Fibroblast of lung (primary cell): ENCODE results near the gene KRTAP9-7. TPM values are rescaled to one million over a fixed set of nuclear protein-coding genes. Genes with fewer than 3 reads are reported as not detected.
A peak's percentile ranks its signal among the peaks of the same experiment; 100 is the strongest.

Experiments
- DNase-seq, 2 donors: peaks; one replicate each; pipeline versions ENCODE4 v3.0.0 to v3.0.0-alpha.2; 2010; ENCODE audit warnings: low read depth in 2 of 2
- H2AFZ ChIP-seq: 2 replicates; pipeline ENCODE4 v1.5.1; 2012; ENCODE audit warnings: low read length, control low read depth, inconsistent platforms
- H3K27ac ChIP-seq: 2 replicates; pipeline ENCODE4 v1.5.1; 2011; ENCODE audit warnings: low read length, control low read depth; ENCODE audit not compliant: insufficient read depth
- H3K27me3 ChIP-seq: 2 replicates; pipeline ENCODE4 v1.5.1; 2011; ENCODE audit warnings: mild to moderate bottlenecking, low read length; ENCODE audit not compliant: control insufficient read depth, insufficient read depth
- H3K36me3 ChIP-seq: 2 replicates; pipeline ENCODE4 v1.5.1; 2011; ENCODE audit warnings: low read length; ENCODE audit not compliant: control insufficient read depth, insufficient read depth
- H3K4me1 ChIP-seq: 2 replicates; pipeline ENCODE4 v1.5.1; 2011; ENCODE audit warnings: low read length; ENCODE audit not compliant: control insufficient read depth, insufficient read depth; ENCODE audit errors: extremely low read depth
- H3K4me2 ChIP-seq: 2 replicates; pipeline ENCODE4 v1.5.1; 2011; ENCODE audit warnings: low read length, control low read depth; ENCODE audit not compliant: insufficient read depth; ENCODE audit errors: extremely low read depth
- H3K4me3 ChIP-seq, 4 experiments: fragments of 200-600 bp in 1 of 4; sonication (generic) in 1 of 4; replicated peaks in 1 of 4; 2 replicates each; pipeline ENCODE4 v1.5.1; 2011 to 2016; ENCODE audit warnings: low read length in 4 of 4, low read depth in 3 of 4, mild to moderate bottlenecking in 3 of 4, control low read depth in 2 of 4, inconsistent platforms in 1 of 4, mixed read lengths in 1 of 4; ENCODE audit not compliant: insufficient read depth in 1 of 4; ENCODE audit errors: control extremely low read depth in 1 of 4
- H3K79me2 ChIP-seq: 2 replicates; pipeline ENCODE4 v1.5.1; 2012; ENCODE audit warnings: mild to moderate bottlenecking, low read length, inconsistent platforms; ENCODE audit not compliant: control insufficient read depth, insufficient read depth
- H3K9ac ChIP-seq: 2 replicates; pipeline ENCODE4 v1.5.1; 2011; ENCODE audit warnings: mild to moderate bottlenecking, low read length, control low read depth; ENCODE audit not compliant: insufficient read depth
- H3K9me3 ChIP-seq: 2 replicates; pipeline ENCODE4 v1.5.1; 2012; ENCODE audit warnings: low read depth, low read length; ENCODE audit not compliant: control insufficient read depth, insufficient read depth
- H4K20me1 ChIP-seq: 2 replicates; pipeline ENCODE4 v1.5.1; 2011; ENCODE audit warnings: low read length; ENCODE audit not compliant: control insufficient read depth, insufficient read depth; ENCODE audit errors: extremely low read depth
- CTCF ChIP-seq, 2 donors: IDR thresholded peaks in 1 of 2; conservative IDR thresholded peaks in 1 of 2; 1 replicate in 1 of 2; 2 replicates in 1 of 2; pipeline ENCODE4 v1.5.1; 2011 to 2012; ENCODE audit warnings: low read length in 2 of 2, control low read depth in 1 of 2, inconsistent platforms in 1 of 2, low read depth in 1 of 2, mild to moderate bottlenecking in 1 of 2
- EZH2 ChIP-seq: IDR thresholded peaks from 2 replicates; pipeline ENCODE4 v1.5.1; 2012; ENCODE audit warnings: low read length, control low read depth, mild to moderate bottlenecking; ENCODE audit errors: missing control alignments
- polyA plus RNA-seq, 2 donors: library from polyadenylated mRNA; depleted of rRNA in 1 of 2; stranded (reverse) in 1 of 2; unstranded in 1 of 2; fragments of >200 nt; gene quantifications; 2 replicates each; pipeline ENCODE4 v1.2.1, GENCODE V29; 2011 to 2012; ENCODE audit warnings: missing spikeins in 1 of 2
- total RNA-seq: library from RNA; depleted of rRNA; stranded (reverse); fragments of >200 nt; gene quantifications from 2 replicates; pipeline ENCODE4 v1.2.1, GENCODE V29; 2014

KRTAP9-7 gene
- total and polyA plus RNA-seq, 2 donors (not counting 1 experiment from before 2014, with no cell fraction given), result not detected

GRCh38 chr17:41271858-41272257 lies 3.6 kb upstream of the KRTAP9-7 start:
- Histone ChIP-seq H2AFZ (no peak overlapping the region), H3K9ac (no peak overlapping the region), H3K79me2 (no peaks in the 10 kb centered on the region), H3K9me3 (no peaks in the 10 kb centered on the region), H3K27ac (no peak overlapping the region), H3K36me3 (no peaks in the 10 kb centered on the region), H3K4me2 (no peak overlapping the region), H3K27me3 (no peaks in the 10 kb centered on the region), H3K4me3 (no peak overlapping the region), H4K20me1 (no peaks in the 10 kb centered on the region), H3K4me1 (no peaks in the 10 kb centered on the region)
- TF ChIP-seq EZH2 (no peak), CTCF (conservative IDR thresholded peaks at IDR 0.05 in 1 of 2, IDR thresholded peaks at IDR 0.05 in 1 of 2; ENCODE audit: low read depth in 1 of 2, low read length in 2 of 2) (no peak)
- no peak for DNase-seq

GRCh38 chr17:41278176-41278955 lies 2.9 kb downstream of the KRTAP9-7 start:
- no peaks in the 10 kb centered on the region for H4K20me1 ChIP-seq
- H3K27me3 ChIP-seq, result no peaks in the 10 kb centered on the region
- no peak overlapping the region for H3K27ac ChIP-seq
- H3K79me2 ChIP-seq, result no peaks in the 10 kb centered on the region
- no peak for DNase-seq
- H3K9ac ChIP-seq, result no peak overlapping the region
- TF ChIP-seq CTCF (conservative IDR thresholded peaks at IDR 0.05 in 1 of 2, IDR thresholded peaks at IDR 0.05 in 1 of 2; ENCODE audit: low read depth in 1 of 2, low read length in 2 of 2) (no peak), EZH2 (no peak)
- H3K9me3 ChIP-seq, result no peaks in the 10 kb centered on the region
- H2AFZ ChIP-seq, result no peak overlapping the region
- no peaks in the 10 kb centered on the region for H3K36me3 ChIP-seq
- no peak overlapping the region for H3K4me2 ChIP-seq
- no peak overlapping the region for H3K4me3 ChIP-seq
- no peaks in the 10 kb centered on the region for H3K4me1 ChIP-seq

GRCh38 chr17:41284043-41284442 lies 8.5 kb downstream of the KRTAP9-7 start:
- H3K9ac ChIP-seq, result no peak overlapping the region
- no peaks in the 10 kb centered on the region for H3K27me3 ChIP-seq
- TF ChIP-seq EZH2 (no peak), CTCF (conservative IDR thresholded peaks at IDR 0.05 in 1 of 2, IDR thresholded peaks at IDR 0.05 in 1 of 2; ENCODE audit: low read depth in 1 of 2, low read length in 2 of 2) (no peak)
- no peak overlapping the region for H2AFZ ChIP-seq
- H3K4me3 ChIP-seq, result no peak overlapping the region
- no peaks in the 10 kb centered on the region for H3K9me3 ChIP-seq
- no peaks in the 10 kb centered on the region for H3K36me3 ChIP-seq
- no peaks in the 10 kb centered on the region for H3K79me2 ChIP-seq
- H3K4me1 ChIP-seq, result peaks cover 2% of the 10 kb centered on the region
- DNase-seq, result peak in 1 of 2 donors; percentile 71
- H3K4me2 ChIP-seq, result no peak overlapping the region
- no peaks in the 10 kb centered on the region for H4K20me1 ChIP-seq
- no peak overlapping the region for H3K27ac ChIP-seq
